ENCODE measurements around the gene GAD2. TPM values are rescaled to one million over a fixed set of nuclear protein-coding genes. Genes with fewer than 3 reads are reported as not detected.

The GAD2 gene
- total RNA-seq, 5 donors from 2014 or later (not counting 1 experiment from before 2014, with no cell fraction given) = not detected

DNA sequence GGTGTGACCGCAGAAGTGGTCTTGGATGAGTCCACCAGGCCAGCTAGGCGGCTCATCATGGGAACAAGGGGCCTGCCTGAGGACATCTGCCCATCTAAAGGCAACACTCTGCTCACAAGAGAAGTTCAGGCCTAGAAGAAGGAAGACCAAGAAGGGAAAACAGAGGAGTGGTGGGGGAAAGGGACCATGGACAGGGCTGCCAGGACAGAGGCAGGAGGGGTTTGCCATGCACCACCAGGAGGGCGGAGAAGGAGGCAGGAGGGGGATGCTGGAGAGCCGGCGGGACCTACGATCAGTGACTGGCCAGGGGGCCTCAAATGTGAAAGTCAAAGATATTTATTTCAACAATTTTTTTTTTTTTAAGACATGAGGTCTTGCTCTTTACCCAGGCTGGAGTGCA, 33.1 kb downstream of the GAD2 start:
- Histone ChIP-seq H3K27ac (ENCODE audit: low read length) (no peak overlapping the region), H3K4me3 (ENCODE audit: control insufficient read depth in 1 of 2, extremely low read depth in 1 of 2, low read length in 1 of 2) (no peak overlapping the region), H3K36me3 (ENCODE audit: control insufficient read depth in 2 of 2, extremely low read depth in 1 of 2, insufficient read depth in 1 of 2, low read length in 1 of 2) (no peaks in the 10 kb centered on the region), H3K9me3 (no peaks in the 10 kb centered on the region), H3K27me3 (replicated peaks in 1 of 2; ENCODE audit: control insufficient read depth in 2 of 2, extremely low read depth in 1 of 2, insufficient read depth in 2 of 2, low read length in 1 of 2) (peaks cover 0 to 8% of the 10 kb centered on the region in 2 experiments), H3K4me1 (ENCODE audit: control insufficient read depth in 1 of 2, extremely low read depth in 1 of 2, insufficient read depth in 2 of 2, low read length in 2 of 2) (no peaks in the 10 kb centered on the region)
- no peaks in the 10 kb centered on the region for H3K4me1 Mint-ChIP-seq
- ChIA-PET POLR2A (no interaction called here), CTCF (interaction anchor here in 1 of 2 donors (0.6 kb wide), 1 partner anchor 559 kb away, joined by 3 read pairs; no protein-coding TSS in a partner anchor)
- no peak overlapping the region for H3K27ac Mint-ChIP-seq
- DNase-seq (no peak), ATAC-seq (replicated peaks in 1 of 4) (no peak)
- no peaks in the 10 kb centered on the region for H3K36me3 Mint-ChIP-seq
- no peak overlapping the region for H3K4me3 Mint-ChIP-seq
- H3K9me3 Mint-ChIP-seq = no peaks in the 10 kb centered on the region
- H3K27me3 Mint-ChIP-seq = peaks cover 10 to 12% of the 10 kb centered on the region in 2 donors
- 93% methylated on average over 6 of the region's 6 CpGs for WGBS (ENCODE audit: insufficient coverage)

DNA sequence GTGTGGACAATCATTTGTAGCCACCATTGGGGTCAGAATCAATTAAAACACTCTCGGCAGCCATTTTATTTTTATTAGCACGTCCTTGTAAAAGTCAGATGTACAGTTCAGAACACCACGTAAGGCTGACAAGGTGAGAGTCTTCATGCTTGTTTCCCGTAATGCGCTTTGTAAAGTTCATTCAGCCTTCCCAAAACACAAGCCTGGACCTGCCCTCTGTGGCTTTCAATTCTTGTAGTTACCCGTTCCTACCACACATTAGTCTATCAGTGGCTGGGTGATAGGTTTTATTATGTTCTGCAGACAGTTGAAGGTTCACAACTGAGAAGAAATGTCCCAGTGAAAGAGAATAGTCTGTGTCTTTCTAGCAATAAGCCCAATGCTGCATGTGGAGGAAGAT, 35.4 kb downstream of the GAD2 start:
- H3K4me3 Mint-ChIP-seq = no peak overlapping the region
- H3K4me1 Mint-ChIP-seq = no peaks in the 10 kb centered on the region
- POLR2A ChIA-PET = no interaction called here
- H3K9me3 ChIP-seq = no peaks in the 10 kb centered on the region
- H3K9me3 Mint-ChIP-seq = no peaks in the 10 kb centered on the region
- H3K27ac ChIP-seq (ENCODE audit: low read length) = no peak overlapping the region
- H3K27ac Mint-ChIP-seq = no peak overlapping the region
- no peaks in the 10 kb centered on the region for H3K36me3 ChIP-seq (ENCODE audit: control insufficient read depth in 2 of 2, extremely low read depth in 1 of 2, insufficient read depth in 1 of 2, low read length in 1 of 2)
- H3K27me3 Mint-ChIP-seq = peaks cover 16 to 18% of the 10 kb centered on the region in 2 donors
- H3K36me3 Mint-ChIP-seq = no peaks in the 10 kb centered on the region
- ATAC-seq (replicated peaks in 1 of 4) = no peak
- no peak for DNase-seq
- H3K4me3 ChIP-seq (ENCODE audit: control insufficient read depth in 1 of 2, extremely low read depth in 1 of 2, low read length in 1 of 2) = no peak overlapping the region
- WGBS (ENCODE audit: insufficient coverage) = 94% methylated on average over 3 of the region's 6 CpGs
- H3K27me3 ChIP-seq (replicated peaks in 1 of 2; ENCODE audit: control insufficient read depth in 2 of 2, extremely low read depth in 1 of 2, insufficient read depth in 2 of 2, low read length in 1 of 2) = peaks cover 0 to 8% of the 10 kb centered on the region in 2 experiments
- CTCF ChIA-PET = no interaction called here
- H3K4me1 ChIP-seq (ENCODE audit: control insufficient read depth in 1 of 2, extremely low read depth in 1 of 2, insufficient read depth in 2 of 2, low read length in 2 of 2) = no peaks in the 10 kb centered on the region

DNA sequence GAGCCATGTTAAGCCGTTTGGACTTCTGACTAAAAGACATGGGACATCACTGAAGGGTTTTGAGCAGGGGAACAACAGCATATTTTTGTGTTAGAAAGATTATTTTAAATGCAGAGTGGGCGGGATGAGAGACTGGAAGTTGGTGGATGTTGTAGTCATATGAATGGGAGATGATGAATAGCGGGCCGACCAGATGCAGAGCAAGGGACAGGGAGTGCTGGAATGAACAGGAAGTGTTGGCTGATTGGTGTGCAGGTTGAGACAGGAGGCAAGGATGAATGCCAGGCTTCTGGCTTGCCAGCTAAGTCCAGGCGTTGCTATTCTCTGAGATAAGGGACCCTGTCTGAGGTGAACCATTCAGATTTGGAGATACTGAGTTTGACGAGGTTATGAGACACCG, 38.0 kb downstream of the GAD2 start:
- Mint-ChIP-seq H3K27ac (no peak overlapping the region), H3K4me3 (no peak overlapping the region), H3K4me1 (no peaks in the 10 kb centered on the region), H3K36me3 (no peaks in the 10 kb centered on the region), H3K9me3 (no peaks in the 10 kb centered on the region), H3K27me3 (peaks cover 26 to 28% of the 10 kb centered on the region in 2 donors)
- POLR2A ChIA-PET = no interaction called here
- no peak overlapping the region for H3K4me3 ChIP-seq (ENCODE audit: control insufficient read depth in 1 of 2, extremely low read depth in 1 of 2, low read length in 1 of 2)
- H3K36me3 ChIP-seq (ENCODE audit: control insufficient read depth in 2 of 2, extremely low read depth in 1 of 2, insufficient read depth in 1 of 2, low read length in 1 of 2) = no peaks in the 10 kb centered on the region
- CTCF ChIA-PET = no interaction called here
- 71% methylated on average over 7 of the region's 7 CpGs for WGBS (ENCODE audit: insufficient coverage)
- no peak for ATAC-seq (replicated peaks in 1 of 4)
- no peak overlapping the region for H3K27ac ChIP-seq (ENCODE audit: low read length)
- no peaks in the 10 kb centered on the region for H3K9me3 ChIP-seq
- peaks cover 0 to 8% of the 10 kb centered on the region in 2 experiments for H3K27me3 ChIP-seq (replicated peaks in 1 of 2; ENCODE audit: control insufficient read depth in 2 of 2, extremely low read depth in 1 of 2, insufficient read depth in 2 of 2, low read length in 1 of 2)
- no peak for DNase-seq
- no peaks in the 10 kb centered on the region for H3K4me1 ChIP-seq (ENCODE audit: control insufficient read depth in 1 of 2, extremely low read depth in 1 of 2, insufficient read depth in 2 of 2, low read length in 2 of 2)

DNA sequence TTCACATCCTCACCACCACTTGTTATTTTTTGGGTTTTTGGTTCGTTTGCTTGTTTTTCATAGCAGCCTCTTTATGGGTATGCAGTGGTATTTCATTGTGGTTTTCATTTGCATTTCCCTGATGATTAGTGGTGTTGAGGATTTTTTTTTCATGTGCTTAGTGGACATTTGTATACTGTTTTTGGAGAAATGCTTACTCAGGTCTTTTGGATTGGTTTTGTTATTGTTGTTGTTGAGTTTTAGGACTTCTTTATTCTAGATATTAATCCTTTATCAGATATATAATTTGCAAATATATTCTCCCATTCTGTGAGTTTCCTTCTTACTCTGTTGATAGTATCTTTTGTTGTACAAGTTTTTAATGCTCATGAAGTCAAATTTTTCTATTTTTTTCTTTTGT, 42.8 kb downstream of the GAD2 start:
- Histone ChIP-seq H3K9me3 (no peaks in the 10 kb centered on the region), H3K4me3 (ENCODE audit: control insufficient read depth in 1 of 2, extremely low read depth in 1 of 2, low read length in 1 of 2) (no peak overlapping the region), H3K27ac (ENCODE audit: low read length) (no peak overlapping the region), H3K36me3 (ENCODE audit: control insufficient read depth in 2 of 2, extremely low read depth in 1 of 2, insufficient read depth in 1 of 2, low read length in 1 of 2) (no peaks in the 10 kb centered on the region), H3K27me3 (replicated peaks in 1 of 2; ENCODE audit: control insufficient read depth in 2 of 2, extremely low read depth in 1 of 2, insufficient read depth in 2 of 2, low read length in 1 of 2) (peaks cover 0 to 4% of the 10 kb centered on the region in 2 experiments), H3K4me1 (ENCODE audit: control insufficient read depth in 1 of 2, extremely low read depth in 1 of 2, insufficient read depth in 2 of 2, low read length in 2 of 2) (no peaks in the 10 kb centered on the region)
- Mint-ChIP-seq H3K27ac (no peak overlapping the region), H3K4me1 (no peaks in the 10 kb centered on the region), H3K4me3 (no peak overlapping the region), H3K9me3 (no peaks in the 10 kb centered on the region), H3K36me3 (no peaks in the 10 kb centered on the region), H3K27me3 (peaks cover 18 to 34% of the 10 kb centered on the region in 2 donors)
- ChIA-PET POLR2A (no interaction called here), CTCF (no interaction called here)
- no CpG with 5 or more reads among the region's 1 CpG for WGBS (ENCODE audit: insufficient coverage)
- ATAC-seq (replicated peaks in 1 of 4) (no peak), DNase-seq (no peak)

DNA sequence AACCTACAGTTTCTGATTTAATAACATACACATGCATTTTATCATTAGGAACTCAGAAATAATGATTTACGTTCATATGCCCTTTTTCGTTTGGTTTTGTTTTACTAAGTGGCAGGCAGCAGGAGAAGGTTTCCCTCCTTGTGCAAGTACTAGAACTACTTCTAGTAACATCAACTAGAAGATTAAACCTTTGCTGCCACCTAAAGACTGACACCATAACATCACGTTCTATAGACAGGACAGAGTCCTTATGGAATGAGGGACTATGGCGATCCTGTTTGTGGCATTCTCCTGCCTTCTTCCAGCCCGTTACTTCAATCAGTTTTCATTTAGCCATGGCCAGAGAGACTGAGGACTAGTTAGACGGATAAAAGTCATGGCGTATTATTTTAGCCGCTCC, 53.2 kb downstream of the GAD2 start:
- Histone ChIP-seq H3K9me3 (no peaks in the 10 kb centered on the region), H3K27me3 (replicated peaks in 1 of 2; ENCODE audit: control insufficient read depth in 2 of 2, extremely low read depth in 1 of 2, insufficient read depth in 2 of 2, low read length in 1 of 2) (peaks cover 2 to 7% of the 10 kb centered on the region in 2 experiments), H3K27ac (ENCODE audit: low read length) (no peak overlapping the region), H3K4me1 (ENCODE audit: control insufficient read depth in 1 of 2, extremely low read depth in 1 of 2, insufficient read depth in 2 of 2, low read length in 2 of 2) (no peaks in the 10 kb centered on the region), H3K4me3 (ENCODE audit: control insufficient read depth in 1 of 2, extremely low read depth in 1 of 2, low read length in 1 of 2) (no peak overlapping the region), H3K36me3 (ENCODE audit: control insufficient read depth in 2 of 2, extremely low read depth in 1 of 2, insufficient read depth in 1 of 2, low read length in 1 of 2) (no peaks in the 10 kb centered on the region)
- Mint-ChIP-seq H3K4me1 (no peaks in the 10 kb centered on the region), H3K27me3 (peaks cover 9 to 18% of the 10 kb centered on the region in 2 donors), H3K27ac (no peak overlapping the region), H3K4me3 (no peak overlapping the region), H3K36me3 (no peaks in the 10 kb centered on the region), H3K9me3 (no peaks in the 10 kb centered on the region)
- ChIA-PET POLR2A (no interaction called here), CTCF (no interaction called here)
- WGBS (ENCODE audit: insufficient coverage) = 27% methylated on average over 3 of the region's 8 CpGs
- DNase-seq = no peak
- no peak for ATAC-seq (replicated peaks in 1 of 4)

DNA sequence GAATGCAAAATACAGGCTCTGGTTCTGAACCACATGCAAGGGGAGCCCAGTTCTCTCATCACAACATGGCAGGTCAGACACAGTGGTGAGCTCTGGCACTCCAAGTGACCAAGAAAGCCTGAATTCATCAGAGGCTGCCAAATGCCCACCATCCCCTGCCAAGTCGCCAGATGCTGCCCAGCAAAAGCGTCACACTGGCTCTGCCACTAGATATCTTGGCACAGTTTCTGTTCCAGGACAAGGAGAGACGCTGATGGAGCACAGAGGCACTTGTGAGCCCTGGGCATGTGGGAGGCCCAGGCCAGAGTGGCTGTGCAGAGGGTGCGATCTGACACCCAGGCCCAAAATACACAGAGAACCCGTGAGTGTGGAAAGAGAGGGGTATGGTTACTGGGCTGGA, 57.8 kb downstream of the GAD2 start:
- DNase-seq (no peak), ATAC-seq (replicated peaks in 1 of 4) (no peak)
- POLR2A ChIA-PET = no interaction called here
- Histone ChIP-seq H3K27ac (ENCODE audit: low read length) (no peak overlapping the region), H3K9me3 (no peaks in the 10 kb centered on the region), H3K27me3 (replicated peaks in 1 of 2; ENCODE audit: control insufficient read depth in 2 of 2, extremely low read depth in 1 of 2, insufficient read depth in 2 of 2, low read length in 1 of 2) (peaks cover 0 to 7% of the 10 kb centered on the region in 2 experiments), H3K36me3 (ENCODE audit: control insufficient read depth in 2 of 2, extremely low read depth in 1 of 2, insufficient read depth in 1 of 2, low read length in 1 of 2) (no peaks in the 10 kb centered on the region), H3K4me1 (ENCODE audit: control insufficient read depth in 1 of 2, extremely low read depth in 1 of 2, insufficient read depth in 2 of 2, low read length in 2 of 2) (no peaks in the 10 kb centered on the region), H3K4me3 (ENCODE audit: control insufficient read depth in 1 of 2, extremely low read depth in 1 of 2, low read length in 1 of 2) (no peak overlapping the region)
- Mint-ChIP-seq H3K4me1 (no peaks in the 10 kb centered on the region), H3K36me3 (no peaks in the 10 kb centered on the region), H3K27me3 (peaks cover 15 to 19% of the 10 kb centered on the region in 2 donors), H3K9me3 (no peaks in the 10 kb centered on the region), H3K4me3 (no peak overlapping the region), H3K27ac (no peak overlapping the region)
- CTCF ChIA-PET = no interaction called here
- 75% methylated on average over 5 of the region's 5 CpGs for WGBS (ENCODE audit: insufficient coverage)

DNA sequence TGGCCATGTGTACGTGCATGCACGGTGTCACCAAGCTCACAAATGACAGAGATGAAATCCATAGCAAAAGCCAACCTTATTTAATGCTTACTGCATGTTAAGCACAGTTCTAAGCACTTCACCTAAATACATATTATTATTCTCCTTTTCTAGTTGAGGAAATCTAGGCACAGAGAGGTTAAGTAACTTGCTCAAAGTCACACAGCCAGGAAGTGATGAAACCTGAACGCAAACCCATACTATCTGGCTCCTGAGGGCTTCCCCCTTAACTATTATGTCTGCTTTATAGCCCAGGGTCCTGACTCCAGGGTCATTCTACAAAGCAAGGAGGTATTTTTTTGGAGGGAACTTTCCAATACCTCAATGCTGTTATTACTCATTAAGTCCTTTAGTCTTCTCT, 61.7 kb downstream of the GAD2 start:
- Mint-ChIP-seq H3K36me3 (no peaks in the 10 kb centered on the region), H3K9me3 (no peaks in the 10 kb centered on the region), H3K27me3 (peaks cover 9 to 10% of the 10 kb centered on the region in 2 donors), H3K27ac (no peak overlapping the region), H3K4me1 (no peaks in the 10 kb centered on the region), H3K4me3 (no peak overlapping the region)
- ATAC-seq (replicated peaks in 1 of 4) = no peak
- H3K4me3 ChIP-seq (ENCODE audit: control insufficient read depth in 1 of 2, extremely low read depth in 1 of 2, low read length in 1 of 2) = no peak overlapping the region
- no peaks in the 10 kb centered on the region for H3K36me3 ChIP-seq (ENCODE audit: control insufficient read depth in 2 of 2, extremely low read depth in 1 of 2, insufficient read depth in 1 of 2, low read length in 1 of 2)
- H3K27me3 ChIP-seq (replicated peaks in 1 of 2; ENCODE audit: control insufficient read depth in 2 of 2, extremely low read depth in 1 of 2, insufficient read depth in 2 of 2, low read length in 1 of 2) = peaks cover 0 to 7% of the 10 kb centered on the region in 2 experiments
- H3K27ac ChIP-seq (ENCODE audit: low read length) = no peak overlapping the region
- WGBS (ENCODE audit: insufficient coverage) = 75% methylated on average over 2 of the region's 3 CpGs
- DNase-seq = no peak
- ChIA-PET POLR2A (no interaction called here), CTCF (no interaction called here)
- no peaks in the 10 kb centered on the region for H3K9me3 ChIP-seq
- H3K4me1 ChIP-seq (ENCODE audit: control insufficient read depth in 1 of 2, extremely low read depth in 1 of 2, insufficient read depth in 2 of 2, low read length in 2 of 2) = no peaks in the 10 kb centered on the region
